Prostate gland (tissue), 2 donors: ENCODE data around the gene AP5S1.

Experiments used
- POLR2A ChIP-seq: fragments of 450-650 bp; IDR thresholded peaks from one replicate; pipeline ENCODE4 v1.6.1; 2016; ENCODE audit warnings: antibody characterized with exemption, mild to moderate bottlenecking
- POLR2AphosphoS5 ChIP-seq: sonication (generic); formaldehyde crosslinking; IDR thresholded peaks from one replicate; pipeline ENCODE4 v1.6.1; 2017; ENCODE audit warnings: antibody characterized with exemption
- TF ChIP-seq, protein P1 (sequence below), 4 experiments: fragments of 200-600 bp in 2 of 4; fragments of 450-650 bp in 2 of 4; sonication (generic) in 2 of 4; IDR thresholded peaks; 1 replicate in 3 of 4; 2 replicates in 1 of 4; pipeline ENCODE4 v1.5.1; 2016 to 2019; ENCODE audit warnings: antibody characterized with exemption in 4 of 4, mild to moderate bottlenecking in 2 of 4, moderate library complexity in 2 of 4

DNA sequence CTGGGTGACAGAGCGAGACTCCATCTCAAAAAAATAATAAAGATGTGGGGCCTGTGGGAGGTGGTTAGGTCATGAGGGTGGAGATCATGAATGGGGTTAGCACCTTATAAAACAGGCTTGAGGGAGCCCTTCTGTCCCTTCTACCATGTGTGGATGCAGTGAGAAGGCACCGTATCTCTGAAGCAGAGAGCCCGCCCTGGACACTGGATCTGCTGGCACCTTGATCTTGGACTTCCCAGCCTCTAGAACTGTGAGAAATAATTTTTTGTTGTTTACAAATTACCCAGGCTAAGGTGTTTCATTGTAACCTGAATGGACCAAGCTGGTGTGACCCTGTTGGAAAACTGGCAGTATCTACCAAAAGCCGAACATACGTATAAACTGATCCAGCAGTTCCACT is 53.2 kb downstream of the AP5S1 start:
- TF ChIP-seq, protein P1, sequence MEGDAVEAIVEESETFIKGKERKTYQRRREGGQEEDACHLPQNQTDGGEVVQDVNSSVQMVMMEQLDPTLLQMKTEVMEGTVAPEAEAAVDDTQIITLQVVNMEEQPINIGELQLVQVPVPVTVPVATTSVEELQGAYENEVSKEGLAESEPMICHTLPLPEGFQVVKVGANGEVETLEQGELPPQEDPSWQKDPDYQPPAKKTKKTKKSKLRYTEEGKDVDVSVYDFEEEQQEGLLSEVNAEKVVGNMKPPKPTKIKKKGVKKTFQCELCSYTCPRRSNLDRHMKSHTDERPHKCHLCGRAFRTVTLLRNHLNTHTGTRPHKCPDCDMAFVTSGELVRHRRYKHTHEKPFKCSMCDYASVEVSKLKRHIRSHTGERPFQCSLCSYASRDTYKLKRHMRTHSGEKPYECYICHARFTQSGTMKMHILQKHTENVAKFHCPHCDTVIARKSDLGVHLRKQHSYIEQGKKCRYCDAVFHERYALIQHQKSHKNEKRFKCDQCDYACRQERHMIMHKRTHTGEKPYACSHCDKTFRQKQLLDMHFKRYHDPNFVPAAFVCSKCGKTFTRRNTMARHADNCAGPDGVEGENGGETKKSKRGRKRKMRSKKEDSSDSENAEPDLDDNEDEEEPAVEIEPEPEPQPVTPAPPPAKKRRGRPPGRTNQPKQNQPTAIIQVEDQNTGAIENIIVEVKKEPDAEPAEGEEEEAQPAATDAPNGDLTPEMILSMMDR (IDR thresholded peaks at IDR 0.05), result no peak
- no peak for TF ChIP-seq POLR2AphosphoS5
- TF ChIP-seq POLR2A, result no peak
